GM12892 (cell line): ENCODE measurements around the gene GRAMD4.
"Not testable (repeated sequence)": the region's sequence is repeated elsewhere in the genome, so short reads cannot be mapped to it uniquely, and the experiment has no call there.

Source experiments
- DNase-seq: peaks from one replicate; pipeline ENCODE4 v3.0.0; 2011; ENCODE audit not compliant: insufficient read length
- FAIRE-seq: peaks from 2 replicates; lab custom pipeline; 2011; peaks lifted over from hg19 to GRCh38; lab: Jason Lieb, UNC
- POLR2A ChIP-seq: IDR thresholded peaks from 2 replicates; pipeline ENCODE4 v1.6.1; 2011; ENCODE audit warnings: low read depth, low read length, control low read depth
- POLR2AphosphoS5 ChIP-seq: IDR thresholded peaks from 2 replicates; pipeline ENCODE4 v1.6.1; 2011; ENCODE audit warnings: low read depth, low read length, control low read depth
- TAF1 ChIP-seq: IDR thresholded peaks from 2 replicates; pipeline ENCODE4 v1.6.1; 2011; ENCODE audit warnings: low read depth, mild to moderate bottlenecking, control low read depth, low read length, borderline replicate concordance

Gene GRAMD4

GRCh38 chr22:46627806-46628482, 7.8 kb downstream of the GRAMD4 start:
- no peak for DNase-seq
- TF ChIP-seq POLR2AphosphoS5 (no peak), POLR2A (no peak), TAF1 (no peak)
- FAIRE-seq: no peak

GRCh38 chr22:46628756-46629155, 8.6 kb downstream of the GRAMD4 start:
- DNase-seq (no peak), FAIRE-seq (no peak)
- no peak for TF ChIP-seq POLR2A
- no peak for TF ChIP-seq TAF1
- no peak for TF ChIP-seq POLR2AphosphoS5

- no peak for FAIRE-seq
- no peak for DNase-seq
- TF ChIP-seq TAF1 (no peak), POLR2A (no peak), POLR2AphosphoS5 (no peak)
Measured at GRCh38 chr22:46629291-46629690, 9.1 kb downstream of the GRAMD4 start.

- TF ChIP-seq TAF1 (no peak), POLR2A (no peak), POLR2AphosphoS5 (no peak)
- no peak for FAIRE-seq
- no peak for DNase-seq
Measured at GRCh38 chr22:46631113-46631512, 10.9 kb downstream of the GRAMD4 start.

GRCh38 chr22:46632646-46633249, 12.6 kb downstream of the GRAMD4 start:
- no peak for TF ChIP-seq POLR2AphosphoS5
- no peak for TF ChIP-seq POLR2A
- TF ChIP-seq TAF1: no peak
- FAIRE-seq: no peak
- no peak for DNase-seq

- no peak for TF ChIP-seq POLR2AphosphoS5
- TF ChIP-seq TAF1: no peak
- TF ChIP-seq POLR2A: no peak
- no peak for FAIRE-seq
Measured at GRCh38 chr22:46633334-46633890, 13.2 kb downstream of the GRAMD4 start.

GRCh38 chr22:46634011-46634699, 14.0 kb downstream of the GRAMD4 start:
- DNase-seq (no peak), FAIRE-seq (no peak)
- TF ChIP-seq TAF1 (no peak), POLR2AphosphoS5 (no peak), POLR2A (no peak)

More at GRCh38 chr22:46633334-46633890, 13.2 kb downstream of the GRAMD4 start:
- DNase-seq: no peak

GRCh38 chr22:46634973-46635685, 14.9 kb downstream of the GRAMD4 start:
- not testable (repeated sequence) for FAIRE-seq, DNase-seq

- FAIRE-seq (no peak), DNase-seq (no peak)
- TF ChIP-seq POLR2A (no peak), TAF1 (no peak), POLR2AphosphoS5 (no peak)
Measured at GRCh38 chr22:46635756-46636155, 15.6 kb downstream of the GRAMD4 start.

GRCh38 chr22:46636221-46637002, 16.2 kb downstream of the GRAMD4 start:
- FAIRE-seq (no peak), DNase-seq (no peak)
- no peak for TF ChIP-seq POLR2A
- TF ChIP-seq TAF1: no peak
- TF ChIP-seq POLR2AphosphoS5: no peak
